ENCODE measurements around the gene SLC36A2.

DNA sequence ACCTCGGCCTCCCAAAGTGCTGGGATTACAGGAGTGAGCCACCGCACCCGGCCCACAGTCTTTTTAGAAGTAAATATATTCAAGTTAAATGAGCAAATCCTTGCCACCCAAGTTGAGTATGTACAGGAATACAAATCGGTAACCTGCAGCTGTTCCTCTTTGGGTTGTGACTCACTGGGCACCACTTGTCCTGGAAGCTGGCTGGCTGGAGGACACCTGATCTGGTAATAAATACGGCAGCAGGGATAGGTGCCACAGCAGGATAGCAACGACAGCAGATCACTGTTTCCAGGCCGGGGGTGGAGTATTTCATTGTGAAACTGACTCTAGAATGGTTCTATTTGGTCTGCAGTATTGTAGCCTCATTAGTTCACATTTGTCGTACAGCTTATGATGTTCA lies 35.7 kb upstream of the SLC36A2 start:
- TF ChIP-seq, protein P1, sequence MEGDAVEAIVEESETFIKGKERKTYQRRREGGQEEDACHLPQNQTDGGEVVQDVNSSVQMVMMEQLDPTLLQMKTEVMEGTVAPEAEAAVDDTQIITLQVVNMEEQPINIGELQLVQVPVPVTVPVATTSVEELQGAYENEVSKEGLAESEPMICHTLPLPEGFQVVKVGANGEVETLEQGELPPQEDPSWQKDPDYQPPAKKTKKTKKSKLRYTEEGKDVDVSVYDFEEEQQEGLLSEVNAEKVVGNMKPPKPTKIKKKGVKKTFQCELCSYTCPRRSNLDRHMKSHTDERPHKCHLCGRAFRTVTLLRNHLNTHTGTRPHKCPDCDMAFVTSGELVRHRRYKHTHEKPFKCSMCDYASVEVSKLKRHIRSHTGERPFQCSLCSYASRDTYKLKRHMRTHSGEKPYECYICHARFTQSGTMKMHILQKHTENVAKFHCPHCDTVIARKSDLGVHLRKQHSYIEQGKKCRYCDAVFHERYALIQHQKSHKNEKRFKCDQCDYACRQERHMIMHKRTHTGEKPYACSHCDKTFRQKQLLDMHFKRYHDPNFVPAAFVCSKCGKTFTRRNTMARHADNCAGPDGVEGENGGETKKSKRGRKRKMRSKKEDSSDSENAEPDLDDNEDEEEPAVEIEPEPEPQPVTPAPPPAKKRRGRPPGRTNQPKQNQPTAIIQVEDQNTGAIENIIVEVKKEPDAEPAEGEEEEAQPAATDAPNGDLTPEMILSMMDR (conservative IDR thresholded peaks at IDR 0.05; ENCODE audit: low read length): no peak
- TF ChIP-seq EZH2phosphoT487 (IDR thresholded peaks at IDR 0.05; ENCODE audit: borderline replicate concordance, low read depth, low read length): no peak

All from OCI-LY7 (cell line).